Loucy (cell line): ENCODE data around the gene ASIC2.

ENCODE experiments used
- H2AFZ ChIP-seq: fragments of 200-600 bp; sonication (generic); 2 replicates; pipeline ENCODE4 v1.6.0; 2016; ENCODE audit warnings: antibody characterized with exemption, mild to moderate bottlenecking, low read length, moderate library complexity
- H3F3A ChIP-seq: fragments of 200-600 bp; 2 replicates; pipeline ENCODE4 v1.6.0; 2016; ENCODE audit warnings: antibody characterized with exemption, low read depth, mild to moderate bottlenecking
- H3K27me3 ChIP-seq: fragments of 200-600 bp; sonication (generic); 2 replicates; pipeline ENCODE4 v1.6.1; 2014; ENCODE audit warnings: low read length, mild to moderate bottlenecking; ENCODE audit not compliant: insufficient read depth, poor library complexity, severe bottlenecking
- H3K36me3 ChIP-seq: fragments of 200-600 bp; sonication (generic); 2 replicates; pipeline ENCODE4 v1.6.1; 2016; ENCODE audit warnings: low read length; ENCODE audit not compliant: insufficient read depth
- H3K4me1 ChIP-seq: fragments of 200-600 bp; sonication (generic); 2 replicates; pipeline ENCODE4 v1.5.1; 2014; ENCODE audit warnings: low read length, mild to moderate bottlenecking; ENCODE audit not compliant: insufficient read depth, poor library complexity, severe bottlenecking
- H3K4me2 ChIP-seq: fragments of 200-600 bp; sonication (generic); 2 replicates; pipeline ENCODE4 v1.6.0; 2014; ENCODE audit warnings: antibody characterized with exemption, low read length, low read depth, mild to moderate bottlenecking; ENCODE audit not compliant: poor library complexity, severe bottlenecking
- H3K4me3 ChIP-seq: fragments of 200-600 bp; sonication (generic); 2 replicates; pipeline ENCODE4 v1.5.1; 2014; ENCODE audit warnings: low read length, mild to moderate bottlenecking, mixed read lengths; ENCODE audit not compliant: poor library complexity, severe bottlenecking
- H3K79me2 ChIP-seq: fragments of 200-600 bp; sonication (generic); 2 replicates; pipeline ENCODE4 v1.6.1; 2014; ENCODE audit warnings: low read length; ENCODE audit not compliant: insufficient read depth
- H3K9ac ChIP-seq: fragments of 200-600 bp; sonication (generic); 2 replicates; pipeline ENCODE4 v1.6.0; 2014; ENCODE audit warnings: mild to moderate bottlenecking, low read depth, low read length, moderate library complexity; ENCODE audit not compliant: poor library complexity, severe bottlenecking
- H3K9me2 ChIP-seq: fragments of 200-600 bp; sonication (generic); replicated peaks from 2 replicates; pipeline ENCODE4 v1.6.1; 2016; ENCODE audit warnings: low read depth, low read length, mixed read lengths
- H3K9me3 ChIP-seq: fragments of 200-600 bp; sonication (generic); 2 replicates; pipeline ENCODE4 v1.6.1; 2014; ENCODE audit warnings: mild to moderate bottlenecking, antibody characterized with exemption, low read length, low read depth; ENCODE audit not compliant: insufficient read depth
- H4K20me1 ChIP-seq: fragments of 200-600 bp; sonication (generic); 2 replicates; pipeline ENCODE4 v1.6.0; 2014; ENCODE audit warnings: antibody characterized with exemption, low read length, mild to moderate bottlenecking; ENCODE audit not compliant: insufficient read depth, poor library complexity, severe bottlenecking
- CTCF ChIP-seq: fragments of 200-600 bp; sonication (generic); conservative IDR thresholded peaks from 2 replicates; pipeline ENCODE4 v1.5.1; 2014; ENCODE audit warnings: mild to moderate bottlenecking, antibody characterized with exemption, low read length
- EZH2phosphoT487 ChIP-seq: fragments of 200-600 bp; IDR thresholded peaks from 2 replicates; pipeline ENCODE4 v1.6.1; 2018; ENCODE audit warnings: antibody characterized with exemption, mild to moderate bottlenecking, moderate library complexity, borderline replicate concordance

The ASIC2 gene

GRCh38 chr17:32998111-32998886 is 294.8 kb downstream of the ASIC2 start:
- H3K9ac ChIP-seq: no peak overlapping the region
- H2AFZ ChIP-seq: no peak overlapping the region
- H3K4me1 ChIP-seq: no peaks in the 10 kb centered on the region
- H3K79me2 ChIP-seq: no peaks in the 10 kb centered on the region
- H3F3A ChIP-seq: no peaks in the 10 kb centered on the region
- no peaks in the 10 kb centered on the region for H3K9me2 ChIP-seq
- H3K36me3 ChIP-seq: no peaks in the 10 kb centered on the region
- no peaks in the 10 kb centered on the region for H3K9me3 ChIP-seq
- H4K20me1 ChIP-seq: no peaks in the 10 kb centered on the region
- no peak overlapping the region for H3K4me2 ChIP-seq
- H3K27me3 ChIP-seq: no peaks in the 10 kb centered on the region
- no peak overlapping the region for H3K4me3 ChIP-seq
- peak; percentile 89 for TF ChIP-seq CTCF
- TF ChIP-seq EZH2phosphoT487: no peak

DNA sequence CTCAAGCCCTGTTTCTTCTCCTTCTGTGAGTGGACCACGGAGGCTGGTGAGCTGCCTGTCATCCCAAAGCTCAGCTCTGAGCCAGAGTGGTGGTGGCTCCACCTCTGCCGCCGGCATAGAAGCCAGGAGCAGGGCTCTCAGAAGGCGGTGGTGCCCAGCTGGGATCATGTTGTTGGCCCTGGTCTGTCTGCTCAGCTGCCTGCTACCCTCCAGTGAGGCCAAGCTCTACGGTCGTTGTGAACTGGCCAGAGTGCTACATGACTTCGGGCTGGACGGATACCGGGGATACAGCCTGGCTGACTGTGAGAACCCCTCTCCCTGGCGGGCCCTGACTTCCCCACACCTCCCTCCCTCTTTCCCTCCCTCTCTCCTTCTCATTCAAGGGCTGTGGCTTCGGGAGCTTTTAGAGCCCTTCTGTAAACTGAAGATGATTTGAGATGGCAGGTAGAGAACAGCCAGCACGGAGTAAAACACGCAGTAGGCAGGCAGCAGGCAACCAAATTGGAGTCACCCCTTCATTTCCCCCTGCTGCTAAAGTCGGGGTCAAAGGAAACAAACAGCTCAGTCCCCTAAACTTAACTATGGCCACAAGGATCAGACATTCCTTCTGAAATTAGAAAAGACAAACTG is 297.6 kb downstream of the ASIC2 start:
- Histone ChIP-seq H3K4me2 (no peak overlapping the region), H3F3A (no peaks in the 10 kb centered on the region), H3K36me3 (no peaks in the 10 kb centered on the region), H3K4me1 (no peaks in the 10 kb centered on the region), H3K27me3 (no peaks in the 10 kb centered on the region), H4K20me1 (no peaks in the 10 kb centered on the region), H3K4me3 (no peak overlapping the region), H2AFZ (no peak overlapping the region), H3K9me3 (no peaks in the 10 kb centered on the region; the same call in 1 of the 2 replicates), H3K79me2 (no peaks in the 10 kb centered on the region), H3K9me2 (no peaks in the 10 kb centered on the region), H3K9ac (no peak overlapping the region)
- no peak for TF ChIP-seq EZH2phosphoT487
- no peak for TF ChIP-seq CTCF

DNA sequence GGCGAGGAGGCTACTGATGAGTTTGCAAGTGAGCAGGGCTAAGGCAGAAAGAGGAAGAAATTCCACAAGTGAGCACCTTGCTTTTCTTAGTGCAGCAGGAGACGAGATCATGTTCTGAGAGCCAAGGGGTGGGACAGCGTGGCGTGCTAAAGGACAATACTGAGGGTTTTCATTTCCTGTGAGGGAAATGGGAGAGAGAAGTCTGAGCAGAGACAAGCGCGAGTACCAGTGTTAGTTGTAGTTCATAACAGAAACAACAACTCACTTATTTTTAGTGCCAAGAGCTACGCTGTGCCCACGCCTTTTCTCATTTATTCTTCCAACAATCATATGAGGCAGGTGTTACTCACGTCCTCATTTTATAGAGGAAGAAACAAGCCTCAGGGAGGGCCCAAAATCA is 299.1 kb downstream of the ASIC2 start:
- Histone ChIP-seq H3K36me3 (no peaks in the 10 kb centered on the region), H3K4me1 (no peaks in the 10 kb centered on the region), H3K9ac (no peak overlapping the region), H3K9me3 (no peaks in the 10 kb centered on the region; the same call in 1 of the 2 replicates), H4K20me1 (no peaks in the 10 kb centered on the region), H2AFZ (no peak overlapping the region), H3K27me3 (no peaks in the 10 kb centered on the region), H3K4me3 (no peak overlapping the region), H3K9me2 (no peaks in the 10 kb centered on the region), H3K79me2 (no peaks in the 10 kb centered on the region), H3K4me2 (no peak overlapping the region), H3F3A (no peaks in the 10 kb centered on the region)
- no peak for TF ChIP-seq EZH2phosphoT487
- TF ChIP-seq CTCF: no peak
